Subcutaneous abdominal adipose tissue (tissue), 5 donors: ENCODE results near the gene HSPB3.
"Not testable (repeated sequence)": the region's sequence is repeated elsewhere in the genome, so short reads cannot be mapped to it uniquely, and the experiment has no call there.

ENCODE experiments used
- H3K27ac ChIP-seq: one replicate; pipeline ENCODE4 v1.7.0; 2013; ENCODE audit warnings: low read depth, mild to moderate bottlenecking, inconsistent platforms, low read length, moderate library complexity
- H3K27me3 ChIP-seq, 5 donors: one replicate each; pipeline ENCODE4 v1.7.0; 2013; ENCODE audit warnings: low read length in 5 of 5, inconsistent platforms in 1 of 5; ENCODE audit not compliant: control insufficient read depth in 5 of 5, insufficient read depth in 4 of 5
- H3K36me3 ChIP-seq, 5 donors: one replicate each; pipeline ENCODE4 v1.7.0; 2013; ENCODE audit warnings: low read length in 5 of 5; ENCODE audit not compliant: control insufficient read depth in 5 of 5, insufficient read depth in 5 of 5
- H3K4me1 ChIP-seq, 5 donors: one replicate each; pipeline ENCODE4 v1.7.0; 2013; ENCODE audit warnings: low read length in 5 of 5, mild to moderate bottlenecking in 3 of 5, moderate library complexity in 1 of 5; ENCODE audit not compliant: control insufficient read depth in 5 of 5, insufficient read depth in 5 of 5
- H3K4me3 ChIP-seq, 5 donors: one replicate each; pipeline ENCODE4 v1.7.0; 2013; ENCODE audit warnings: low read length in 5 of 5, low read depth in 1 of 5
- H3K9ac ChIP-seq, 5 donors: one replicate each; pipeline ENCODE4 v1.7.0; 2013; ENCODE audit warnings: low read length in 5 of 5, mild to moderate bottlenecking in 4 of 5, moderate library complexity in 3 of 5
- H3K9me3 ChIP-seq, 5 donors: one replicate each; pipeline ENCODE4 v1.7.0; 2013; ENCODE audit warnings: low read length in 5 of 5; ENCODE audit not compliant: control insufficient read depth in 5 of 5
- donor health status: healthy.
- donor health status: healthy.
- donor health status: healthy.
- donor health status: healthy.
- donor health status: healthy.

Gene HSPB3

DNA sequence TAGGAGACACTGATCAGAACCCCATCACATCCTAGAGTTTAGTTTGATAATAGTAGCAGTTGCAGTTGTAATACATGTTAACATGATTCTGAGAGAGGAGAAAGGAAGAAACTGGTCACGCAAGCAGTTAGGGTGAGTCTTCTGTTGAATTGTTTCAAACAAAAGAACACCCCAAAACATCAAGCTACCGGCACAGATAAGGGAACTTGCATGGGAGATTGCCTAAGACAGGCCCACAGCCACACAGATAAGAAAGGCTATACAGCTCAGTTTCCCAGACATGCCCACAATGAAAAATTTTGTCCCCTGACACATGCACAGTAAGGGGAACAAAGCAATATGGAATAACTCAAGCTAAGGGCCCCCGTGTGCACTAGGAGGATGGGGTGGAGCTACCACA lies 15.9 kb downstream of the HSPB3 start:
- Histone ChIP-seq H3K4me1 (peaks cover 0 to 10% (median 0%) of the 10 kb centered on the region in 5 donors), H3K27me3 (no peaks in the 10 kb centered on the region), H3K36me3 (no peaks in the 10 kb centered on the region), H3K4me3 (no peak overlapping the region), H3K27ac (no peak overlapping the region), H3K9ac (no peak overlapping the region), H3K9me3 (no peaks in the 10 kb centered on the region)

DNA sequence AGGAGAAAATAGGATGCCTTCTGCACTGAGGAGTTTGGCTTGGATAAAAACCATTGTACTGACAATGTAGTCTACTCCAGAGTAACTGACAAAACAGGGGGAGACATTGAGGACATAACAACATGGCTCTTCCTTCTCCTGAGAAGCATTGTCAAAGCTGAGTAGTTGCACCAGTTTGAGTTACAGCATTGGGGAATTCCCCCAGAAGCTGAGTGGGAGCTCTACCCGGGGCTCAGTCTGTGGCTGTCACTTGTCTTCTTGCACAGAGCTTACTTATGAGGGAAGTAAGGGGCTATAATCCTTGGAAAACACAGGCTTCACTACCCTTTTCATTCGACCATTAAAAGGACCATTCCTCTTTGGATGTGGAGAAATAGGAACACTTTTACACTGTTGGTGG lies 21.2 kb downstream of the HSPB3 start:
- no peak overlapping the region for H3K9ac ChIP-seq
- H3K27me3 ChIP-seq, result no peaks in the 10 kb centered on the region
- no peak overlapping the region for H3K27ac ChIP-seq
- H3K36me3 ChIP-seq, result no peaks in the 10 kb centered on the region
- H3K4me1 ChIP-seq, result no peaks in the 10 kb centered on the region
- no peak overlapping the region for H3K4me3 ChIP-seq
- no peaks in the 10 kb centered on the region for H3K9me3 ChIP-seq

DNA sequence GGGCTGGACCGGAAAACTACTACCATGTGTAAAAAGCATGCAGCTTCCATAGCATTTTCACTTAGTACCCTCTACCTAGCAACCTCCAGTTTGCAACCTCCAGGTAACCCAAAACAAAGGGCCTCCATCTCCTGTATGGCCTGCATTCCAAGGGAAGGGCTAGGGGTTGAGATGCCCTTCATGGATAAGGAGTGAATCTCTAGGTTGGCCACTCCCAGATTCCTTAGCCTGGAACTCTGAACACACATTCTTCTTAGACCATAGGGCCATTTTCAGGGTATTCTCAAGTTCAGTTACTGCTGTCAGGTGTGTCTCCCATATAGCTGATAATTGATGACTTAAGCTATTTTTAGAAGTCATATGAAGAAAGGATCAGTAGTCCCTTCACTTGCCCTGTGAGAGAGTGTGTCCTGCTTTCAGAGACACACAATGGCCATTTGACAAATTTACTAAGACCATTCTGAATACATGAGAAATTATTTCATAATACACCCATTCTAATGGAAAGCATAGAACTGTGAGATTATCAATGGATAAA lies 22.5 kb downstream of the HSPB3 start:
- Histone ChIP-seq H3K9me3 (no peaks in the 10 kb centered on the region), H3K27ac (no peak overlapping the region), H3K4me1 (no peaks in the 10 kb centered on the region), H3K9ac (no peak overlapping the region), H3K4me3 (no peak overlapping the region), H3K27me3 (no peaks in the 10 kb centered on the region), H3K36me3 (no peaks in the 10 kb centered on the region)

DNA sequence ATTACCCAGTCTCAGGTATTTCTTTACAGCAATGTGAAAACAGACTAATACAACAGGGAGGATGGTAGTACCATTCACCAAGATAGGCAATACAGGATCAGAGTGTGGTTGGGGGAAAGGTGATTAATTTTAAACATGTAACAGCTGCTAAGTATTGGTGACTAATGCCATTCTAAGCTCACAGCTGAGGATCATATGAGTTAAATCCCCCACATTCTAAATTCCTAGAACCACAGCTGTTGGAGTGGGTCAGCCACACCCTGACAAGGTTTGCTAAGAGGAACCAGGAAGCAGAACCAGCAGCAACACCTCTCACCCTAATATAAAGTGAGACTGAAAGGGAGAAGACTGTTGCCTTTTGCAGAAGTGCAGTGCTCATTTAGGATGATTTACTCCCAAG lies 24.8 kb downstream of the HSPB3 start:
- H3K36me3 ChIP-seq, result no peaks in the 10 kb centered on the region
- H3K27me3 ChIP-seq, result no peaks in the 10 kb centered on the region
- H3K27ac ChIP-seq, result no peak overlapping the region
- H3K4me3 ChIP-seq, result no peak overlapping the region
- no peaks in the 10 kb centered on the region for H3K9me3 ChIP-seq
- H3K9ac ChIP-seq, result no peak overlapping the region
- no peaks in the 10 kb centered on the region for H3K4me1 ChIP-seq

DNA sequence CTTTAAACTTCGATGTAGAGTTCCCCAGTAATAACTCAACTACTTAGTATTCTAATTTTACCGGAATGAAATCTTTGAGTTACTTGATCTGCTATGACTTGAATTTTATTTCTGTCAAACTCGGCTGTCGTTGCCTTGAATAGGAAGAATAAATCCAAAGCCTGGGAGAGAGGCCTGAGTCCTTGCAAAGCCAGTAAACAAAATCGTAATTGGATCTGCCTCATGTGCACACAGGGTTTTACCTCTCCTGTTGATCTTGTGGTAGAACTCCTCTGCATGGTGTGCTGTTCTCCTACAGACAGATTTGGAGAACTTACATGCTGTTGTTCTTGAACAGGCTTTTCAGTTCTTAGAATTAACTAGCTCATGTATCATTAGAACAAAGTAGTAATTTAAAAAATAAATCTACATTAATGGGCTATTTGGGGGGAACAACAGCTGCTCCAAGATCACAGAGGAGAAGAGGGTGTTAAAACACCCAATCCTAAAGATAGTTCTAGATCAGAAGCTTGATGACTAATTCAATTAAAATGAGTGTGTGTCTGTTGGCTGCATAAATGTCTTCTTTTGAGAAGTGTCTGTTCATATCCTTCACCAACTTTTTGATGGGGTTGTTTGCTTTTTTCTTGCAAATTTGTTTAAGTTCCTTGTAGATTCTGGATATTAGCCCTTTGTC lies 28.9 kb downstream of the HSPB3 start:
- no peaks in the 10 kb centered on the region for H3K36me3 ChIP-seq
- no peak overlapping the region for H3K9ac ChIP-seq
- H3K27me3 ChIP-seq, result no peaks in the 10 kb centered on the region
- no peaks in the 10 kb centered on the region for H3K4me1 ChIP-seq
- H3K4me3 ChIP-seq, result no peak overlapping the region
- no peaks in the 10 kb centered on the region for H3K9me3 ChIP-seq
- no peak overlapping the region for H3K27ac ChIP-seq

DNA sequence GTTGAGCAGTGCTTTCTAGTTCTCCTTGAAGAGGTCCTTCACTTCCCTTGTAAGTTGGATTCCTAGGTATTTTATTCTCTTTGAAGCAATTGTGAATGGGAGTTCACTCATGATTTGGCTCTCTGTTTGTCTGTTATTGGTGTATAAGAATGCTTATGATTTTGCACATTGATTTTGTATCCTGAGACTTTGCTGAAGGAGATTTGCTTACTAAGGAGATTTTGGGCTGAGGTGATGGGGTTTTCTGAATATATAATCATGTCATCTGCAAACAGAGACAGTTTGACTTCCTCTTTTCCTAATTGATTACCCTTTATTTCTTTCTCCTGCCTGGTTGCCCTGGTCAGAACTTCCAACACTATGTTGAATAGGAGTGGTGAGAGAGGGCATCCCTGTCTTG lies 30.2 kb downstream of the HSPB3 start:
- not testable (repeated sequence) for H3K27ac ChIP-seq, H3K9me3 ChIP-seq, H3K36me3 ChIP-seq, H3K4me1 ChIP-seq, H3K4me3 ChIP-seq, H3K9ac ChIP-seq, H3K27me3 ChIP-seq

DNA sequence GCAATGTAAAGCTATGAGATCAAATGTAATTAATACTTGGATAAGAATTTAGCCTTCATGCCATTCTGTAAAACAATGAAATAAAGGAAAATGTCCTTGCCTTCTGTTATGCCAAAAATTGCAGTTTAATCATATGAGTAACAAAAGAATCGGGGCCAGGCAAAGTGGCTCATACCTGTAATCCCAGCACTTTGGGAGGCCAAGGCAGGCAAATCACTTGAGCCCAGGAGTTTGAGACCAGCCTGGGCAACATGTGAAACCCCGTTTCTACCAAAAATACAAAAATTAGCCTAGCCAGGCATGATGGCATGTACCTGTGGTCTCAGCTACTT lies 34.1 kb downstream of the HSPB3 start:
- H3K9ac ChIP-seq, H3K36me3 ChIP-seq, H3K27me3 ChIP-seq, H3K4me3 ChIP-seq, H3K9me3 ChIP-seq, H3K27ac ChIP-seq, H3K4me1 ChIP-seq: not testable (repeated sequence)

DNA sequence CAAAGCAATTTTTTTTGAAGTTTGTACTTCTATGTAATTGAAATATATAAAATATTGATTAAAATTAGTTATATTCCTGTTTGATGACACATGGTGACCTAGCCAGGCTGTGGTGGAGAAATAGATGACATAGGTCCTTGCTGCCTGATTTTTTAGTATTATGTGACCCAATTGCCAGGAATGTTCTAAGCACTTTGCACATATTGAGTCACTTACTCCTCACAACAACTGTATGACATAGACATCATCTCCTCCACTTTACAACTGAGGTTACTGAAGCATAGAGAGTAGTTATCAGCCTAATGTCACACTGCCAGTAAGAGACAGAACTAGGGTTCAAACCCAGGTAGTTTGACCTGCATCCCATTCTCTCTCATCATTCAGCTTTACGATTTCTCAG lies 35.8 kb downstream of the HSPB3 start:
- Histone ChIP-seq H3K9ac (no peak overlapping the region), H3K4me1 (peaks cover 0 to 7% (median 0%) of the 10 kb centered on the region in 5 donors), H3K9me3 (no peaks in the 10 kb centered on the region), H3K4me3 (no peak overlapping the region), H3K36me3 (no peaks in the 10 kb centered on the region), H3K27ac (no peak overlapping the region), H3K27me3 (peaks cover 0 to 2% (median 0%) of the 10 kb centered on the region in 5 donors)

DNA sequence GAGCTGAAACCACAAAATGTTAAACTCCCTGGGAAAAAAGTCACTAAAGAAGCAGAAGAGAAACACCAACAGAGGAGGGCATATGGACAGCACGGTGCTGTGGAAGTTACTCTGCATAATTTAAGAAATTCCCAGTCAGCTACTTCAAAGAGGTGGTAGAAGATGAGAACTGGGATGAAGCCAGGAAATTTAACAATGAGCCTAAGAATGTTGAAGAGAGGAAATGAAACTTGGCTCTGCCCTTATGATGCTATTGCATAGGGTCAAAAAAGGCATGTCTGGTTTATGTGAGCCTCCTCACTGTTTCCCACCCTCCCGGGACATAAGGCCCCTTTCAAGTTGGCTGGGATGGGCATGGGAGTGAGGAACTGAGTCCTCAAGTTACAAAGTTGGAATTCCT lies 36.7 kb downstream of the HSPB3 start:
- H3K4me3 ChIP-seq, result no peak overlapping the region
- H3K36me3 ChIP-seq, result no peaks in the 10 kb centered on the region
- H3K4me1 ChIP-seq, result peaks cover 0 to 7% (median 0%) of the 10 kb centered on the region in 5 donors
- no peak overlapping the region for H3K27ac ChIP-seq
- peaks cover 0 to 1% (median 0%) of the 10 kb centered on the region in 5 donors for H3K9me3 ChIP-seq
- H3K9ac ChIP-seq, result no peak overlapping the region
- peaks cover 0 to 2% (median 0%) of the 10 kb centered on the region in 5 donors for H3K27me3 ChIP-seq

DNA sequence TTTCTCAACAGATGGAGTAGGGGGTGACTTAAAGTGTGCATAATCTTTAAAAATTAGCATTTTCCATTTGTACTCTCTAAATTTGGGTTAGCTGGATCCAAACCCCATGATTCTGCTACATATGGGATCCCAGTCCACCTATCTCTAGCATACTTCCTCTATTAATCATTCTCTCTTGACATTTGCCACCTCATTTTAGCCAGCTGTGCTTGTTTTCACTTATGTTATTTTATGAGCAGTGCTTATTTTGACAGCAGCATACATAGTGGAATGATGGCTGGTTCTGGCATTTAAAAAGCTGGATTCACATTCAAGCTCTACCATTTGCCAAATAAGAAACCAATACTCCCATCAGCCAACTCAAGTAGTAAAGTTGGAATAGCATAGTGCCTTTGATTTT lies 39.5 kb downstream of the HSPB3 start:
- Histone ChIP-seq H3K36me3 (no peaks in the 10 kb centered on the region), H3K27me3 (peaks cover 0 to 2% (median 0%) of the 10 kb centered on the region in 5 donors), H3K9me3 (peaks cover 0 to 6% (median 0%) of the 10 kb centered on the region in 5 donors), H3K4me1 (peaks cover 0 to 7% (median 0%) of the 10 kb centered on the region in 5 donors), H3K4me3 (no peak overlapping the region), H3K27ac (no peak overlapping the region), H3K9ac (no peak overlapping the region)
